ENCODE results near the gene KISS1.

KISS1 gene

GRCh38 chr1:204152310-204153044 lies 43.8 kb downstream of the KISS1 start:
- ChIA-PET CTCF (interaction anchor here (1.1 to 2.1 kb wide), 2 partner anchors 11 to 19 kb away, joined by 3 to 9 read pairs; no protein-coding TSS in a partner anchor), POLR2A (interaction anchor here (0.7 to 0.9 kb wide), 3 partner anchors 12 to 22 kb away, joined by 3 to 4 read pairs (median 3); no protein-coding TSS in a partner anchor)
- no peaks in the 10 kb centered on the region for H3K9me3 ChIP-seq (ENCODE audit: control insufficient read depth, insufficient read depth, low read depth, low read length)
- peaks cover 3% of the 10 kb centered on the region for H3K4me1 ChIP-seq (ENCODE audit: control insufficient read depth, insufficient read depth, low read length)
- peak overlapping the region; percentile 66 for H3K4me3 ChIP-seq (ENCODE audit: low read depth, low read length)
- H3K36me3 ChIP-seq (ENCODE audit: control insufficient read depth in 2 of 2, insufficient read depth in 1 of 2, low read length in 2 of 2) = no peaks in the 10 kb centered on the region
- H3K27ac ChIP-seq (ENCODE audit: extremely low read depth, low read depth, low read length) = peak overlapping the region; percentile 62; the same call in 1 of the 2 replicates
- TF ChIP-seq ZBTB11 (tag by site-specific recombination; conservative IDR thresholded peaks at IDR 0.05; ENCODE audit: low read depth) (no peak), PRDM10 (tag by site-specific recombination; IDR thresholded peaks at IDR 0.05) (0 out of 2 replicates have a peak, but pooled peaks have one; percentile 40), ZNF692 (tag by site-specific recombination; IDR thresholded peaks at IDR 0.05) (peak; percentile 13; the same call in 1 of the 2 replicates), ZNF624 (tag by site-specific recombination; IDR thresholded peaks at IDR 0.05) (no peak), ZNF600 (tag by site-specific recombination; IDR thresholded peaks at IDR 0.05) (peak; percentile 67; the same call in 1 of the 2 replicates), ZIC2 (tag by site-specific recombination; IDR thresholded peaks at IDR 0.05) (peak; percentile 71), ZNF626 (tag by site-specific recombination; IDR thresholded peaks at IDR 0.05) (no peak), GLIS1 (tag by site-specific recombination; IDR thresholded peaks at IDR 0.05) (peak; percentile 21; the same call in 1 of the 2 replicates), ZNF76 (tag by site-specific recombination; IDR thresholded peaks at IDR 0.05; ENCODE audit: borderline replicate concordance, low read depth) (no peak), ZFP41 (tag by site-specific recombination; IDR thresholded peaks at IDR 0.05; ENCODE audit: borderline replicate concordance) (no peak), KLF17 (tag by site-specific recombination; IDR thresholded peaks at IDR 0.05) (no peak), BCL6B (tag by site-specific recombination; IDR thresholded peaks at IDR 0.05) (no peak), ZNF654 (tag by site-specific recombination; IDR thresholded peaks at IDR 0.05; ENCODE audit: low read depth) (no peak), KLF10 (tag by site-specific recombination; IDR thresholded peaks at IDR 0.05) (no peak), ZBTB48 (tag by site-specific recombination; IDR thresholded peaks at IDR 0.05) (peak; percentile 46; the same call in 1 of the 2 replicates), KLF1 (tag by site-specific recombination; IDR thresholded peaks at IDR 0.05) (peak; percentile 36; the same call in 1 of the 2 replicates), ZNF223 (tag by site-specific recombination; IDR thresholded peaks at IDR 0.05) (no peak)
- TF ChIP-seq, protein P1, sequence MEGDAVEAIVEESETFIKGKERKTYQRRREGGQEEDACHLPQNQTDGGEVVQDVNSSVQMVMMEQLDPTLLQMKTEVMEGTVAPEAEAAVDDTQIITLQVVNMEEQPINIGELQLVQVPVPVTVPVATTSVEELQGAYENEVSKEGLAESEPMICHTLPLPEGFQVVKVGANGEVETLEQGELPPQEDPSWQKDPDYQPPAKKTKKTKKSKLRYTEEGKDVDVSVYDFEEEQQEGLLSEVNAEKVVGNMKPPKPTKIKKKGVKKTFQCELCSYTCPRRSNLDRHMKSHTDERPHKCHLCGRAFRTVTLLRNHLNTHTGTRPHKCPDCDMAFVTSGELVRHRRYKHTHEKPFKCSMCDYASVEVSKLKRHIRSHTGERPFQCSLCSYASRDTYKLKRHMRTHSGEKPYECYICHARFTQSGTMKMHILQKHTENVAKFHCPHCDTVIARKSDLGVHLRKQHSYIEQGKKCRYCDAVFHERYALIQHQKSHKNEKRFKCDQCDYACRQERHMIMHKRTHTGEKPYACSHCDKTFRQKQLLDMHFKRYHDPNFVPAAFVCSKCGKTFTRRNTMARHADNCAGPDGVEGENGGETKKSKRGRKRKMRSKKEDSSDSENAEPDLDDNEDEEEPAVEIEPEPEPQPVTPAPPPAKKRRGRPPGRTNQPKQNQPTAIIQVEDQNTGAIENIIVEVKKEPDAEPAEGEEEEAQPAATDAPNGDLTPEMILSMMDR (tag by site-specific recombination; IDR thresholded peaks at IDR 0.05) = 0 out of 2 replicates have a peak, but pooled peaks have one; percentile 25
- TF ChIP-seq, protein P2, sequence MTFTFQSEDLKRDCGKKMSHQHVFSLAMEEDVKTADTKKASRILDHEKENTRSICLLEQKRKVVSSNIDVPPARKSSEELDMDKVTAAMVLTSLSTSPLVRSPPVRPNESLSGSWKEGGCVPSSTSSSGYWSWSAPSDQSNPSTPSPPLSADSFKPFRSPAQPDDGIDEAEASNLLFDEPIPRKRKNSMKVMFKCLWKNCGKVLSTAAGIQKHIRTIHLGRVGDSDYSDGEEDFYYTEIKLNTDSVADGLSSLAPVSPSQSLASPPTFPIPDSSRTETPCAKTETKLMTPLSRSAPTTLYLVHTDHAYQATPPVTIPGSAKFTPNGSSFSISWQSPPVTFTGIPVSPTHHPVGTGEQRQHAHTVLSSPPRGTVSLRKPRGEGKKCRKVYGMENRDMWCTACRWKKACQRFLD (tag by site-specific recombination; IDR thresholded peaks at IDR 0.05) = no peak
- TF ChIP-seq, protein P3, sequence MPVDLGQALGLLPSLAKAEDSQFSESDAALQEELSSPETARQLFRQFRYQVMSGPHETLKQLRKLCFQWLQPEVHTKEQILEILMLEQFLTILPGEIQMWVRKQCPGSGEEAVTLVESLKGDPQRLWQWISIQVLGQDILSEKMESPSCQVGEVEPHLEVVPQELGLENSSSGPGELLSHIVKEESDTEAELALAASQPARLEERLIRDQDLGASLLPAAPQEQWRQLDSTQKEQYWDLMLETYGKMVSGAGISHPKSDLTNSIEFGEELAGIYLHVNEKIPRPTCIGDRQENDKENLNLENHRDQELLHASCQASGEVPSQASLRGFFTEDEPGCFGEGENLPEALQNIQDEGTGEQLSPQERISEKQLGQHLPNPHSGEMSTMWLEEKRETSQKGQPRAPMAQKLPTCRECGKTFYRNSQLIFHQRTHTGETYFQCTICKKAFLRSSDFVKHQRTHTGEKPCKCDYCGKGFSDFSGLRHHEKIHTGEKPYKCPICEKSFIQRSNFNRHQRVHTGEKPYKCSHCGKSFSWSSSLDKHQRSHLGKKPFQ (tag by site-specific recombination; IDR thresholded peaks at IDR 0.05) = peak; percentile 19; the same call in 1 of the 2 replicates
